Fibroblast of mammary gland (primary cell): ENCODE results near the gene PLEKHA6.
"Not testable (repeated sequence)": the region's sequence is repeated elsewhere in the genome, so short reads cannot be mapped to it uniquely, and the experiment has no call there.

ENCODE experiments used
- DNase-seq: peaks from one replicate; pipeline ENCODE4 v3.0.0-alpha.2; 2010; ENCODE audit warnings: low read depth
- H3K4me3 ChIP-seq: 2 replicates; pipeline ENCODE4 v1.5.1; 2011; ENCODE audit warnings: low read depth, mild to moderate bottlenecking, low read length, moderate library complexity; ENCODE audit not compliant: control insufficient read depth
- CTCF ChIP-seq: conservative IDR thresholded peaks from 2 replicates; pipeline ENCODE4 v1.5.1; 2011; ENCODE audit warnings: low read depth, low read length, inconsistent platforms; ENCODE audit not compliant: control insufficient read depth, insufficient read depth

PLEKHA6 gene

GRCh38 chr1:204242920-204243319 lies 116.8 kb downstream of the PLEKHA6 start:
- H3K4me3 ChIP-seq: no peak overlapping the region
- no peak for TF ChIP-seq CTCF
- no peak for DNase-seq

- no peak overlapping the region for H3K4me3 ChIP-seq
- DNase-seq: no peak
Measured at GRCh38 chr1:204241914-204242313, 117.8 kb downstream of the PLEKHA6 start.

GRCh38 chr1:204241050-204241449 lies 118.7 kb downstream of the PLEKHA6 start:
- DNase-seq: no peak
- no peak for TF ChIP-seq CTCF
- H3K4me3 ChIP-seq: no peak overlapping the region

More at GRCh38 chr1:204241914-204242313, 117.8 kb downstream of the PLEKHA6 start:
- no peak for TF ChIP-seq CTCF

GRCh38 chr1:204240233-204240632 lies 119.5 kb downstream of the PLEKHA6 start:
- no peak for DNase-seq
- H3K4me3 ChIP-seq: no peak overlapping the region
- TF ChIP-seq CTCF: no peak

- not testable (repeated sequence) for H3K4me3 ChIP-seq, DNase-seq
Measured at GRCh38 chr1:204239401-204239800, 120.3 kb downstream of the PLEKHA6 start.

- DNase-seq, H3K4me3 ChIP-seq: not testable (repeated sequence)
Measured at GRCh38 chr1:204238520-204238919, 121.2 kb downstream of the PLEKHA6 start.

GRCh38 chr1:204237515-204237914 lies 122.2 kb downstream of the PLEKHA6 start:
- not testable (repeated sequence) for DNase-seq, H3K4me3 ChIP-seq

- TF ChIP-seq CTCF: no peak
- no peak overlapping the region for H3K4me3 ChIP-seq
- peak; percentile 69 for DNase-seq
Measured at GRCh38 chr1:204232526-204232925, 127.2 kb downstream of the PLEKHA6 start.
